Activated naive CD4-positive, alpha-beta T cell treated with anti-CD3 and anti-CD28 coated beads for 36 hours (primary cell): ENCODE results near the gene BCL3. TPM values are rescaled to one million over a fixed set of nuclear protein-coding genes. Genes with fewer than 3 reads are reported as not detected.
"Not testable (repeated sequence)": the region's sequence is repeated elsewhere in the genome, so short reads cannot be mapped to it uniquely, and the experiment has no call there.

Experiments used
- CTCF ChIA-PET: fragments of 350-600 bp; sonication (Branson Sonifier 250); formaldehyde crosslinking; loops from one replicate; lab custom pipeline; 2021; ENCODE audit warnings: antibody characterized with exemption; lab: Charles Lee
- DNase-seq: peaks from one replicate; pipeline ENCODE4 v3.0.0-alpha.2; 2020
- H3K27ac Mint-ChIP-seq: one replicate; pipeline ENCODE4 v1.8.0; 2021; ENCODE audit warnings: mild to moderate bottlenecking, mixed read lengths
- H3K27me3 Mint-ChIP-seq: one replicate; pipeline ENCODE4 v1.8.0; 2021; ENCODE audit warnings: low read depth, mixed read lengths
- H3K36me3 Mint-ChIP-seq: one replicate; pipeline ENCODE4 v1.8.0; 2021; ENCODE audit warnings: low read depth, mixed read lengths
- H3K4me1 Mint-ChIP-seq: one replicate; pipeline ENCODE4 v1.8.0; 2021; ENCODE audit warnings: low read depth, mixed read lengths
- H3K4me3 Mint-ChIP-seq: one replicate; pipeline ENCODE4 v1.8.0; 2021; ENCODE audit warnings: mild to moderate bottlenecking, moderate library complexity, mixed read lengths
- H3K9me3 Mint-ChIP-seq: one replicate; pipeline ENCODE4 v1.8.0; 2021; ENCODE audit warnings: mixed read lengths
- intact Hi-C: fragments of 100-400 bp; cut with micrococcal nuclease; formaldehyde crosslinking; loops from one replicate; pipeline ENCODE4 v1.15.1; 2023
- total RNA-seq, 2 experiments: library from RNA; stranded (reverse); gene quantifications; one replicate each; pipeline ENCODE4 v1.2.3, GENCODE V29; 2021

BCL3 gene
- total RNA-seq, 2 experiments from 2014 or later, result 92.5 to 104 TPM

DNA sequence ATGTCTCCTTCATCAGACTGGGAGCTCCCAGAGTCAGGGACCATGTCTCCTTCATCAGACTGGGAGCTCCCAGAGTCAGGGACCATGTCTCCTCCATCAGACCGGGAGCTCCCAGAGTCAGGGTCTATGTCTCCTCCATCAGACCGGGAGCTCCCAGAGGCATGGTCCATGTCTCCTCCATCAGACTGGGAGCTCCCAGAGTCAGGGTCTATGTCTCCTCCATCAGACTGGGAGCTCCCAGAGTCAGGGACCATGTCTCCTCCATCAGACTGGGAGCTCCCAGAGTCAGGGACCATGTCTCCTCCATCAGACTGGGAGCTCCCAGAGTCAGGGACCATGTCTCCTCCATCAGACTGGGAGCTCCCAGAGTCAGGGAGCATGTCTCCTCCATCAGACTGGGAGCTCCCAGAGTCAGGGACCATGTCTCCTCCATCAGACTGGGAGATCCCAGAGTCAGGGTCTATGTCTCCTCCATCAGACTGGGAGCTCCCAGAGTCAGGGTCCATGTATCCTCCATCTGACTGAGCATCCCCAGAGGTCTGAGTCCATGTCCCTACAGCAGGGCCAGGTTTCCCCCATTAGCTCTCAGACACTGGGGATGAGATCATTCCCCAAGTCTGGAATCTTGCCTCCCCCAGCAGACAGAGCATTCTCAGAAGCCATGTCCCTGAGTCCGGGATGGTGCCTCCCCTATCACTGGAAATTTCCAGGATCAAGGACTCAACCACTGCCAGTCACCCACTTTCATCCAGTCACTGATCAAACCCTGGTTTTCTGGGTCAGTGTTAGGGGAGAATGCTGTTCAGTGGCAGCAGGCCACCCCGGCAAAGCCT lies 38.9 kb upstream of the BCL3 start:
- H3K27me3 Mint-ChIP-seq, H3K4me1 Mint-ChIP-seq, H3K4me3 Mint-ChIP-seq, H3K9me3 Mint-ChIP-seq, DNase-seq, H3K27ac Mint-ChIP-seq, intact Hi-C loops, H3K36me3 Mint-ChIP-seq: not testable (repeated sequence)
- CTCF ChIA-PET, result interaction anchor here (0.7 to 2.1 kb wide), 5 partner anchors 13 to 746 kb away, joined by 3 to 8 read pairs (median 3); no protein-coding TSS in a partner anchor

DNA sequence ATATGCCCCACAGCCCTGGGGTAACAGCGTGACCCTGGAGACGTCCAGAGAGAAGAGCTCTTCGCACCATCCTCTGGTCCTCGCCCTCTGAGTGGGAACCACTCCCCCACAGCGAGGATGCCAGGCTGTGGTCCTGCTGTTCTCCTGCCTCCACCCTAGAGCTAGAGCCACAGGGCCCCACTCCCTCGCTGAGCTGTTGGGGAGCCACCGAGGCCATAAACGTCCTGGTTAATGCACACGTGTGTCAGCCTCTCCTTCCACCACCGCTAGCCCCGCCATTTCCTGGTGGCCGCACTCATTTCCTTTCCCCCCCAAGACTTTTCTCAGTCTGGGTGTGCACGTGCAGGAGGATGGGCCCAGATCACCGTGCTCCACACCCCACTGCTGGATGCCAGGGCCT lies 38.0 kb upstream of the BCL3 start:
- CTCF ChIA-PET, result interaction anchor here (0.6 to 1.5 kb wide), 2 partner anchors 12 to 13 kb away, joined by 3 to 4 read pairs; no protein-coding TSS in a partner anchor
- Mint-ChIP-seq H3K9me3 (peaks cover 12% of the 10 kb centered on the region), H3K4me3 (no peak overlapping the region), H3K36me3 (peaks cover 4% of the 10 kb centered on the region), H3K27ac (peak overlapping the region; percentile 16), H3K27me3 (no peaks in the 10 kb centered on the region), H3K4me1 (peaks cover 4% of the 10 kb centered on the region)
- intact Hi-C loops, result no loop called here
- no peak for DNase-seq

DNA sequence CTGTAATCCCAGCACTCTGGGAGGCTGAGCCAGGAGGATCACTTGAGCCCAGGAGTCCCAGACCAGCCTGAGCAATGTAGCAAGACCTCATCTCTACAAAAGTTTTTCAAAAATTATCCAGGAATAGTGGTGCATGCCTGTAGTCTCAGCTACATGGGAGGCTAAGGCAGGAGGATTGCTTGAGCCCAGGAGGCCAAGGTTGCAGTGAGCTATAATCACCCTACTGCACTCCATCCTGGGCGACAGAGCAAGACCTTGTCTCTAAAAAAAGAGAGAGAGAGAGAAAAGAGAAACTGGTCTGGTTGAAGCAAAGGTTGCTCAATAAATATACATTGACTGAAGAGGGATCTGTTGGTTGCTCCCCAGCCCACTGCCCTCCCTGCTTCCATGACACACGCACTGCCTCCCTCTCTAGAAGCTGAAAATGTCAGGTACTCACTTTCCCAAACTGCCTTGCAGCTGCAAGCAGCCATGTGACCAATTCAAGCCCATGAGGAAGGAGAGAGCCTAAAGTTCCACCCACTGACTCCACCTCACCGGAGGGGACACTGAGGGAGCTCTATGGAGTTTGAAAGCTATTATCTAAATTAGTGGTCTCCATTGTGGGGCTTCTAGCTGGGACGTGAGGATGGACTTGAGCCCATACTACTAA lies 35.5 kb upstream of the BCL3 start:
- Mint-ChIP-seq H3K4me1 (peaks cover 4% of the 10 kb centered on the region), H3K36me3 (peaks cover 5% of the 10 kb centered on the region), H3K4me3 (no peak overlapping the region), H3K9me3 (peaks cover 18% of the 10 kb centered on the region), H3K27me3 (no peaks in the 10 kb centered on the region), H3K27ac (no peak overlapping the region)
- intact Hi-C loops, result no loop called here
- CTCF ChIA-PET, result interaction anchor here (0.6 to 4.2 kb wide), 7 partner anchors 9 to 136 kb away, joined by 3 to 19 read pairs (median 5); no protein-coding TSS in a partner anchor
- no peak for DNase-seq

DNA sequence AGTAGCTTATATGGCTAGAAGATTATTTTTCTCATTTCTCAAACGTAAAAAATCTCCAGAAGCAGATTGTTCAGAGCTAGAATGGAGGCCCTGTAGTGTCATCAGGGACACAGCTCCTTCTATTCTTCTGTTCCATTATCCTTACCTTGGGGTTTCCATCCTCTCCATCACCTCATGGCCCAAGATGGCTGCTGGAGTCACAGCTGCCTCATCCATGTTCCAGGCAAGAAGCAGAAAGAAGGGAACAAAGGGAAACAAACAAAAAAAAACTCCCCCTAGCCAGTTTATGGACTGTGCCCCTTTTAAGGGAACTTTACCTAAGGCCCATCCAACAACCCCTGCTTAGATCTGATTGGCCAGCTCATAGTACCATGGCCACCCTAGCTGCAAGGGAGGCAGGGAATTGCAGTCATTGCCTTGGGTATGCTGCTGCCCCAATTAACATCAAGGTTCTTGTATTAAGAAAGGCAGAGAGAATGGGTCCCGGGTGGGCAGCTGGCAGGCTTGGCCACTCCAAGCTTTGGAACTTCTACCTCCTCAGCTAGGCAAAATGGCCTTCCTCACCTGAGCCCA lies 33.8 kb upstream of the BCL3 start:
- no peak overlapping the region for H3K4me3 Mint-ChIP-seq
- peaks cover 5% of the 10 kb centered on the region for H3K36me3 Mint-ChIP-seq
- no peak overlapping the region for H3K27ac Mint-ChIP-seq
- H3K4me1 Mint-ChIP-seq, result peaks cover 4% of the 10 kb centered on the region
- CTCF ChIA-PET, result interaction anchor here (1.0 to 4.2 kb wide), 4 partner anchors 9 to 70 kb away, joined by 3 to 19 read pairs (median 9); no protein-coding TSS in a partner anchor
- DNase-seq, result no peak
- intact Hi-C loops, result no loop called here
- H3K9me3 Mint-ChIP-seq, result peaks cover 18% of the 10 kb centered on the region
- no peaks in the 10 kb centered on the region for H3K27me3 Mint-ChIP-seq

DNA sequence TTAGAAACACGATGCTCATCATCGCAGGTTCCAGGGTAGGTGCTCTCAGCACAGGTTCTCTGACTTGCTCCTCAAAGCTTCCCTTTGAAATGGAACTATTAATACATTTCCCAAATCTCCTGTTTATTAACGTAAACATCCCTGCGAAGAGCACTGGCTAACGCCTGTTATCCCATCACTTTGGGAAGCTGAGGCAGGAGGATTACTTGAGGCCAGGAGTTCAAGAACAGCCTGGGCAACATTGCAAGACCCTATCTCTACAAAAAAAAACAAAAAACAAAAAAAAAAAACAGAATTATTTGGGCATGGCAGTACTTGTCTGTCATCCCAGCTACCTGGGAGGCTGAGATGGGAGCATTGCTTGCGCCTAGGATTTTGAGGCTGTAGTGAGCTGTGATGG lies 30.9 kb upstream of the BCL3 start:
- peaks cover 10% of the 10 kb centered on the region for H3K4me1 Mint-ChIP-seq
- no peak overlapping the region for H3K27ac Mint-ChIP-seq
- H3K27me3 Mint-ChIP-seq, result no peaks in the 10 kb centered on the region
- peaks cover 5% of the 10 kb centered on the region for H3K36me3 Mint-ChIP-seq
- CTCF ChIA-PET, result interaction anchor here (0.6 to 1.4 kb wide), 4 partner anchors 12 to 28 kb away, joined by 3 to 5 read pairs (median 3); no protein-coding TSS in a partner anchor
- no peak overlapping the region for H3K4me3 Mint-ChIP-seq
- H3K9me3 Mint-ChIP-seq, result peaks cover 18% of the 10 kb centered on the region
- intact Hi-C loops, result no loop called here
- no peak for DNase-seq

DNA sequence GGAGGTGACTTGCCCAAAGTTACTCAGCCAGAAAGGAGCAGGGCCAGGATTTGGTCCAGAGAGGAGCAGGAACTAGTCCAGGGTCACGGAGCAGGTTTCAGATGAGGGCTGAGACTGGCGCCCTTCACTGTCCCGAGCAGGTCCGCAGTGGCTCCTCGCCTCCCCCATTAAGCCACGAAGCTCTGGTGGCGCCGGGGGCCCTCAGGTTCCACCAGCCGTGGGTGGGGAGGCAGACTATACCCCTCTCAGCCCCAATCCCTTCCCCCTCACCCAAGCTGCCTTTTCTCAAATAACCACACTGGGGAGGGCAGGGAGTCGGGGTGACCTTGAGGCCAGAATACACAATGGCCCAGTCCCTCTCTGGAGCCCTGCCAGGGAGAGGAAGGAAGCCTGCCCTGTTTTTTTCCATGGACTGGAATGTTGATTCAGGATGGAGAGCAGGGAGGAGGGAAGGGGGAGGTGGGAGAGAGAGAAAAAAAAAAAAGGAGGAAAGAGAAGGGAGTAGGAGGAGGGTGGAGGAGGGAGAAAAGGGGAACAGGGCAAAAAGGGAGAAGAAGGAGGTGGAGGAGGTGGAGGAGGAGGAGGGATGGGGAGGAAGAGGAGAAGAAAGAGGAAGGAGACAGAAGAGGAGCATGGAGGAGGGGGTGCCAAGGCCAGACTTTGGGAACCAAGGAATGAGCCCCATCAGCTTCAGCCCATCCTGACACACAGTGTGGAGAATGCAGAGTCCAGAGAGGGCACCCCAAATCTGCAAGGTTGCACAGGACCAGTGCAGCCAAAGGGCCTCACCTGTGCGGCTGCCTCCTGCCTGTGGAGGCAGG lies 29.9 kb upstream of the BCL3 start:
- peaks cover 18% of the 10 kb centered on the region for H3K4me1 Mint-ChIP-seq
- no peak overlapping the region for H3K4me3 Mint-ChIP-seq
- H3K9me3 Mint-ChIP-seq, result peaks cover 18% of the 10 kb centered on the region
- peaks cover 5% of the 10 kb centered on the region for H3K36me3 Mint-ChIP-seq
- H3K27ac Mint-ChIP-seq, result no peak overlapping the region
- DNase-seq, result no peak
- intact Hi-C loops, result no loop called here
- H3K27me3 Mint-ChIP-seq, result no peaks in the 10 kb centered on the region
- CTCF ChIA-PET, result interaction anchor here (1.2 kb wide), 1 partner anchor 52 kb away, joined by 3 read pairs; no protein-coding TSS in a partner anchor

DNA sequence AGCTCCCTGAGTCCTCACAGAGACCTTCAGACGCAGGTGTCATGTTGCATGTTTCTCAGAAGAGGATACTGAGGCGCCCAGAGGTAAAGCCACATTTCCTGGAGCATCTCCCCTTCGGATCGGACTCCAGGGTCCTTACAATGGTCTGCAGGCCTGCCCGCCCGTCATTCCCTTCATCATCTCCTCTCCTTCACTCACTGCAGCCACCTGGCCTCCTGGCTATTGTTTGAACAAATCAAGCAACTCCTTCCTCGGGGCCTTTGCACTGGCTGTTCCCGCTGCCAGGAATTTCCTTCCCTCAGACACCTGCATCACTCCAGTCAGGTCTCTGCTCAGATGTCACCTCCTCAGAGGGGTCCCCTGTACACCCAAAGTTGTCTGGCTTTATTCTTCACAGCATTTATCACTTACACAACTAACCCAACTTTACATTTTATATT lies 29.2 kb upstream of the BCL3 start:
- H3K27ac Mint-ChIP-seq, result no peak overlapping the region
- H3K4me3 Mint-ChIP-seq, result no peak overlapping the region
- DNase-seq, result no peak
- intact Hi-C loops, result no loop called here
- CTCF ChIA-PET, result interaction anchor here (1.2 kb wide), 1 partner anchor 52 kb away, joined by 3 read pairs; no protein-coding TSS in a partner anchor
- H3K4me1 Mint-ChIP-seq, result peaks cover 24% of the 10 kb centered on the region
- H3K36me3 Mint-ChIP-seq, result peaks cover 5% of the 10 kb centered on the region
- H3K27me3 Mint-ChIP-seq, result no peaks in the 10 kb centered on the region
- H3K9me3 Mint-ChIP-seq, result peaks cover 18% of the 10 kb centered on the region

DNA sequence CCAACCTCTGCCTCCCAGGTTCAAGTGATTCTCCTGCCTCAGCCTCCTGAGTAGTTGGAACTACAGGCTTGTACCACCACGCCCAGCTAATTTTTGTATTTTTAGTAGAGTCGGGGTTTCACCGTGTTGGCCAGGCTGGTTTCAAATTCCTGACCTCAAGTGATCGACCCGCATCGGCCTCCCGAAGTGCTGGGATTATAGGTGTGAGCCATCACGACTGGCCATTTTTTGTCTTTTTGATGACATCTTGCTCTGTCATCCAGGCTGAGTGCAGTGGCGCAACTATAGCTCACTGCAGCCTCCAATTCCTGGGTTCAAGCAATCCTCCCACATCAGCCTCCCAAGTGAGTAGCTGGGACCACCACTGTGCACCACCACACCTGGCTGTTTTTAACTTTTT lies 28.1 kb upstream of the BCL3 start:
- H3K27me3 Mint-ChIP-seq, H3K36me3 Mint-ChIP-seq, H3K27ac Mint-ChIP-seq, DNase-seq, intact Hi-C loops, H3K9me3 Mint-ChIP-seq, H3K4me3 Mint-ChIP-seq: not testable (repeated sequence)
- CTCF ChIA-PET, result interaction anchor here (6.5 to 11.0 kb wide), 2 partner anchors 29 to 48 kb away, joined by 97 to 394 read pairs; no protein-coding TSS in a partner anchor
- peaks cover 32% of the 10 kb centered on the region for H3K4me1 Mint-ChIP-seq

DNA sequence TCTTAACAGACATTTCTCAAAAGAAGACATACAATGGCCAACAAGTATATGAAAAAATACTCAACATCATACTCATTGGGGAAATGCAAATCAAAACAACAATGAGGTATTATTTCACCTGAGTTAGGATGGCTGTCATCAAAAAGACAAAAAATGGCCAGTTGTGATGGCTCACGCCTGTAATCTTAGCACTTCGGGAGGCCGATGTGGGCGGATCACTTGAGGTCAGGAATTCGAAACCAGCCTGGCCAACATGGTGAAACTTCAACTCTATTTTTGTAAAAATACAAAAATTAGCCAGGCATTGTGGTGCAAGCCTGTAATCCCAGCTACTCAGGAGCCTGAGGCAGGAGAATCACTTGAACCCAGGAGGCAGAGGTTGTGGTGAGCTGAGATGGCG lies 27.6 kb upstream of the BCL3 start:
- H3K9me3 Mint-ChIP-seq, result peaks cover 1% of the 10 kb centered on the region
- no peak for DNase-seq
- no peak overlapping the region for H3K27ac Mint-ChIP-seq
- peaks cover 36% of the 10 kb centered on the region for H3K4me1 Mint-ChIP-seq
- CTCF ChIA-PET, result interaction anchor here (2.1 to 11.0 kb wide), 3 partner anchors 8 to 48 kb away, joined by 10 to 394 read pairs (median 97); no protein-coding TSS in a partner anchor
- no peak overlapping the region for H3K4me3 Mint-ChIP-seq
- no peaks in the 10 kb centered on the region for H3K27me3 Mint-ChIP-seq
- H3K36me3 Mint-ChIP-seq, result no peaks in the 10 kb centered on the region
- intact Hi-C loops, result no loop called here

DNA sequence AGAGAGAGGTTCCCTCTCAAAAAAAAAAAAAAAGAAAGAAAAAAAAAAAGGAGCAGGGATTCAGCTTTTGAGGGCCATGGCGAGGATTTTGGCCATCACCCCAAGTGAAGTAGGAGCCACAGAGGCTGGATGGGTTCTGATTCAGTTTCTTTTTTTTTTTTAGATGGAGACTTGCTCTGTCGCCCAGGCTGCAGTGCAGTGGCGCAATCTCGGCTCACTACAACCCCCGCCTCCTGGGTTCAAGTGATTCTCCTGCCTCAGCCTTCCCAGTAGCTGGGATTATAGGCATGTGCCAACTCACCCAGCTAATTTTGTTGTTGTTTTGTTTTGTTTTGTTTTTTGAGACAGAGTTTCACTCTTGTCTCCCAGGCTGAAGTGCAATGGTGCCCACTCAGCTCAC lies 27.1 kb upstream of the BCL3 start:
- CTCF ChIA-PET, result interaction anchor here (2.1 to 11.0 kb wide), 4 partner anchors 9 to 47 kb away, joined by 10 to 394 read pairs (median 56); no protein-coding TSS in a partner anchor
- not testable (repeated sequence) for H3K36me3 Mint-ChIP-seq, H3K4me3 Mint-ChIP-seq

More for the DNA sequence above, 27.1 kb upstream of the BCL3 start:
- intact Hi-C loops, H3K9me3 Mint-ChIP-seq, H3K27ac Mint-ChIP-seq, DNase-seq, H3K27me3 Mint-ChIP-seq: not testable (repeated sequence)
- peaks cover 36% of the 10 kb centered on the region for H3K4me1 Mint-ChIP-seq
